Measurements from ENCODE around the gene CKAP4.

Gene CKAP4

GRCh38 chr12:106195621-106196027 is 52.2 kb downstream of the CKAP4 start:
- DNase-seq, result no peak

DNA sequence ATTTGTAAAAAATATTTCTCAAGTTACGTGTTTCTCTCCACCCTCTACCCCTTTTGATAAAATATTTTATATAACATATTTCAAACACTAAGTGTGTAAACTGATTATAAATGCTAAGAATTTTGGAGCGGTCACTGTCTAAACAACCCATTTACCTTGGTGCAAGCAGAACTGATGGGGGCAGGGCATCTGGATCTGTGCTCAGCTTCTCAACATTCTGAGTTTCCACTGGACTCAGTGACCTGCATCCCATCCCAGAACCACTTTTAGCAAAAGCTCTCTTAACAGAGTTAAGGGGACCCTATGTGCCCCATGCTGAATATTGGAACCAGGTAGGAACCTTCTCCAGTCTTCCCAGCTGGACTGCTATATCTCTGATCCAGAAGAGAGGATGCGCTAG is 53.5 kb downstream of the CKAP4 start:
- DNase-seq, result no peak

DNA sequence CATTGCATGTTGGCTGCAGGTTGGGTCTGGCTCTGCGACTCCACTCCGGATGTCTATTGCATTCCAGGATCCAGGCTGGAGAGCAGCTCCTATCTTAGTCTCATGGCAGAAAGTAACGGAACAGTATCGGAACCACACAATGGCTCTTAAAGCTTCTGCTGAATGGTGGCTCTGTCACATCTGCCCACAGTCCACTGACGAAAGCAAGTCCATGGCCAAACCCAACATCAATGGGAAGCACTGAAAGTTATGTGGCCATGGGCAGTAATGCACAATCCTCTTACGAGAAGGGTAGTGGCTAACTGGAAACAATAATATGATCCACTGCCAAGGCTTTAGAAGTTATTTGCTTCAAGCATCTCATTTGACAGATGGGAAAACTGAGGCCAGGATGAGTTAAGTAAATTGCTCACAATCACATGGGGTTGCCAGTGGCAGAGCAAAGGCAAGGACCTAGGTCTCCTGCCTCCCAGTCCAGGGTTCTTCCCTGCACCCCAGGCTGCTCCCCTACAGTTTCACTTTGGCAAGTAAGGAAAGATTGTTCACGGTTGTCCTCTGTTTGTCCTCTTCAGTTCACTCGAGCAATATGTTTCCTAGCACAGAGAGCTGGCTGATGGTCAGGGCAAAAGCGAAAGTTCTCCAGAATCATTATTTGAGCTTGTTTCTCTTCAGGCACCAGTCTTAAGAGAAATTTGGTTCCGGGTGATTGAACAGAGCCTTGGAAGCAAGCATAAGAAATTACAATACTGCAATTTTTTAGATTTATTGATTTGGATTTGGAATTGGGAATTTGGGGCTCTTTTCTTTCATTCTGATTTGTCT is 54.2 kb downstream of the CKAP4 start:
- no peak for DNase-seq

DNA sequence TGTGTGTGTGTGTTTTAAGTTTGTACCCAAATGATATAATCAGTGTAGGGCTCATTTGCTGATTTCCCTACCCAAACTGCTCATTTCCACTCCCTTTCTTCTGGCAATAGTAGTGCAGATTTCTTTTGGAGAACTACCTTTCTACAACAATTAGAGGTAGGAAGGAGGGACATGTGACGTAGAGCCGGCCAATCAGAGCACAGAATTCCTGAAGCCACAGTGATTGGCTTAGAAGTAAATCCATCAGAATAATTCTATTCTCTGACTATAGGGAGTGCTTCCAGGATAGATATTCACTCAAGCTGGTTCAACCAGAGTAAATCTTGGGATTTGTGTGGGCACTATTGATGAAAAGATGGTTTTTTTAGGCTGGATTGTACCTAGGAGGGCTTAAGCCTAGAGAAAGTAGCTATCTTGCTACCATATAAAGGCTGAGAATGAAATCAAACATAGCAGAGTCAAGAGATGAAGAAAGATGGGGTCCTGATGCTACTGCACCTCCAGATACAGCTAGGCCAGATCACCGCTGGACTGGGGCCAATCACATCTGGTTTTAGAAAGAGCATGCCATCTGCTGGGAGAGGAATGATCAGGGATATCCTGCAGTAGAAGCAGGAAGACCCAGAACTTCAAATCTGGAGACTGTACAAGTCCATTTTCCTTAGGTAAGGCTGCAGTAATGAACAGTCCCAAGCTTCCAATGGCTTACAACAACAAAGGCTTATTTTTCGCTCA is 55.0 kb downstream of the CKAP4 start:
- DNase-seq, result no peak

- no peak for DNase-seq
Observed at GRCh38 chr12:106190581-106190980, 57.2 kb downstream of the CKAP4 start.

GRCh38 chr12:106189341-106189740 is 58.5 kb downstream of the CKAP4 start:
- no peak for DNase-seq

DNA sequence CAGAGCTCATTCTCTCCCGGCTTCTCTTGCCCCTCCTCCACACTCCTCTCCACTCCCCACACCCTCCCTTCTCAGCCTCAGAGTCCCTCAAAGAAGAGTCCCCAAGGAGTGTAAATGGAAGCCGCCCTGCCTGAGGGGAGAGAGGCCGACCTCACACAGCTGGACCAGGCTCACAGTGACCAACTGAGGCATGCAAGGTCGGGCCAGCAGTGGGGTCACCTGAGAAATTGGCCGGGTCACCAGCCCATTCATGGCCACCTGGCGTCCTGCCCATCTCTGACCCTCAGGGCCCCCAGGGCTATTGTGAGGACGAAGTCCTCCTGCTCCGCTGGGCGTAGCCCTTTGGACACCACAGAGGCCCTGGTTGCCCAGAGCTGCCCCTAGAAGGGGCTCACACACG is 59.6 kb downstream of the CKAP4 start:
- no peak for DNase-seq
